GM21737 (cell line): Measurements from ENCODE around the gene PDE2A.

Experiments
- ATAC-seq: cut with Tn5 transposase; IDR thresholded peaks from one replicate; pipeline ENCODE4 v1.9.1; 2021; ENCODE audit warnings: mild to moderate bottlenecking, moderate library complexity; ENCODE audit not compliant: unreplicated experiment

Gene PDE2A

DNA sequence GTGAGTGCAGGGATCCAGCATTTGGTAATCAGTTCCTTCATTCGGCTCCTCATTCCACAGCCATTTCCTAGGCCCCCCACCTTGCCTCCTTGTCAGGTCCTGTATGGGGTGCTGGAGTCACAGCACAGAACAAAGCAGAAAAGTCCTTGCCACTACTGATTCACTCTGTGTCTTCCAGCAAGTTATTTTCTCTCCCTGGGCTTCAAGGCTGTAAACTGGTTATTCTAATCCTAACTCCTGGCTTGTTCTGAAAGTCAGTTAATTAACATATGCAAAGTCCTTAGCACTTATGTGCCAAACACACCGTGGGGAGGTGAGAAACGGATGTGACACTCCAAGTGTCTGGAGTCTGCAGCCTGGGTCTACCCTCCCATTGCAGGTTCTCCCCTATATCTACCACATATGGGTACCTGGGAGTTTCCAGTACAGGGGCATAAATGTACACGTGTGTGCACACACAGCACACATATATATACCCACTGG is 30.6 kb upstream of the PDE2A start:
- no peak for ATAC-seq

DNA sequence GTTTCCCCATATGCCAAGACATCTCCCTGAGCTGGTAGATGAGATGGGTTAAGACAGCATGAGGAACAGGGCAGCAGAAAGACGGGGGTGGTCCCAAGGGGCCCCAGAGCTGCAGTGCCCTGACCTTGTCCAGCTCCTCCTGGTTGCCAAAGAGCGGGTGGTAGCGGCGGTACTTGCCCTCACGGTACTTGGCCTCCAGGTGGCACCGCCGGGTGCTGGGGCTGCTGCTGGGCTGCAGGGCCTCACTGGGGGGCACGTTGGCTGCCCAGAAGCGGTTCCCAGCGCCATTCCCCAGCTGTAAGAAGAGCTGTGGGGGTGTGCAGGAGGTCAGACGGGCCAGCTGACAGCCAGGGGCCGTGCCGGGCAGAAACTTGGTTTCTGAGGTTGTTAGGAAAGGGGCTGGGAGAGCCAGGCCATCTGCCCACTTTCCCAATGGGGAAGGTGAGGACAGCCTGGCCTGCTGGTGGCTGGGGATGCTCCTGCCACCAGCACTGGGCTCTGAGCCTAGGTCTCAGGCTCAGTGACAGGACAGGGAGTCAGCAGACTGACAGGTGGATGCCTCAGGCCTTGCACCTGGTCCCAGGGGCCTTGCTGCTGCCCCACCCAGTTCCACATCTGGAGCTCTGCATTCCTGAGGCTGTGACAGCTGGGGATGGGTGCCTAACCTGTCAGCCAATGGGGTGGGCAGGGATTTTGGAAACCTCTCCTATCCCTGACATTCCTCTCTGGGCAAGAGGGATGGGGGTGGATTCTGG is 30.0 kb upstream of the PDE2A start:
- ATAC-seq = no peak

DNA sequence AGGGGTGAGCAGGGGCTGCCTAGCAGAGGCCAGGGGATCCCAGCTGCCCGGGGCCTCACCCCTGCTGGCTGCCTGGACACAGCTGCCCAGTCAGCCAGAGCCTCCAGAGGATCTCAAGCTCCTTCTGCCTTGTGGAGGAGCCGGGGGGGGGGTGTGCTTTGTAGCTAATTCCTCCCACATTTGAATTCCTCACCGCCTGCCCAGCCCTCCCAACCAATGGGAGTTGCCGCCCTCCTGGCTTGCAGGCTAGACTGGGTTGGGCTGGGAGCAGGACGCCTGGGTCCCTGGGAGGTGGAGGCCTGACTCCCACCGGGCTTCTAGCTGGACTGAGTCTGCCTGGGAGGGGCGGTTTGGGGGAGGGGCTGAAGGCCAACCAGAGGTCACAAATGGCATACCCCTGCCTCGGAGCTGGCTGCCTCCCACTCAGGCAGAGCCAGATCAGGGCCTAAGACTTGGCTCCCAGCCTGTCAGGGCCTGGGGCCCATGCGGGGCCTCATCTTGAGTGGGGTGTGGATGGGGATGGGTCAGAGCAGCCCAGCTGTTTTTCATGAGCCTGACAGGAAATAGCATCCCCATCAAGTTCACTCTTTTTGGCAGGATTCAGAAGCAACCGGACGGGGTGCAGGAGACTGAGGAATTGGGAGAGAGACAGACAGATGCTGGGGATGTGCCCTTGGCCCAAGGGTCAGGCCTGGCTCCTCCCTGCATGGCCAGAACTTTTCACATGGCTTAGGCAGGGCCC is 29.2 kb upstream of the PDE2A start:
- ATAC-seq = no peak

DNA sequence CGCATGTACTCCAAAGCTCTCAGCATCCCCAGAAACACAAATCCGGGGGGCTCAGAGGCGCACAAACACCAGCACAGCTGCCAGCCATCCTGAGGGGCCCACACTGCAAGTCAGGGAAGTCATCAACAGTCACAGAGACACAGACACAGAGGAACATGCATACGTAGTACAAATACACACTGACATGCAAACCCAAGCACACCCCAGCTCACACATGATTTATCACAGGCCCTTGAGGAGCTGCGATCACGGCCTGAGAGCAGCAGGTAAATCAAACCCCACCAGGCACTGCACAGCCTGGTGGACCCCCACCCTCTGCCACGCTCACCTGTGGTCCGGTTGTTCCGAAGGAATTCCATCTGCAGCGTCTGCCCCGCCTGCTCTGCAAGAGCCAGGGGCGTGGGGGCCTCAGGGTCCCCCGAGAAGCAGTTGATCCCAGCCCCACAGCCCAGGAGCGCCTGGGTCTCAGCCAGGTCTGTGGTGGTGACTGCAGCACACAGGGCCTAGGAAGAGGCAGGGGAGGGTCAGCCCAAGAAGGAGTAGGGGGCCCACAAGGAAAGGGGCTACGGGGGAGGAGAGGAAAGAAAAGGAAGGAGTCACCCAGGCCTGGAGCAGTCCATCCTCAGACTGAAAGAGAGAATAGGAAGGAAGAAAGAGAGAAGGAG is 28.5 kb upstream of the PDE2A start:
- no peak for ATAC-seq

DNA sequence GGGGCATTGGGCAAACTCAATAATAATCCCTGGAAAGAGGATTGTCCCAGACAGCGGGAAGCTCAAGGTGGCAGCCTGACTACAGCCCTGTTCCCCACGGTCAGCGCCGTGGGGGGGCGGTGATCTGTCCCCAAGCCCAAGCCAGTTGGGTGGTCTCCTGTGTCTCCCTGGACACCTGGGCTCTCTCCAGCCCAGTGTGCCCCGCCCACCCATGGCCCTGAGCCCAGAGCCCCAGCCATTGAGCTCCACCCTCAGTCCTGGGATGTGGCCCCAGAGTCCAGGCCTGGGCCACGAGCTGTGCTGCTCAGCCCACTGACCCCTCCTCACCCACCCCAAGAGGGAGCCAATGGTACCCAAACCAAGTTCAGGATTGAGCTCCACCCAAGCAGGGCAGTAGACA is 27.9 kb upstream of the PDE2A start:
- ATAC-seq = no peak

DNA sequence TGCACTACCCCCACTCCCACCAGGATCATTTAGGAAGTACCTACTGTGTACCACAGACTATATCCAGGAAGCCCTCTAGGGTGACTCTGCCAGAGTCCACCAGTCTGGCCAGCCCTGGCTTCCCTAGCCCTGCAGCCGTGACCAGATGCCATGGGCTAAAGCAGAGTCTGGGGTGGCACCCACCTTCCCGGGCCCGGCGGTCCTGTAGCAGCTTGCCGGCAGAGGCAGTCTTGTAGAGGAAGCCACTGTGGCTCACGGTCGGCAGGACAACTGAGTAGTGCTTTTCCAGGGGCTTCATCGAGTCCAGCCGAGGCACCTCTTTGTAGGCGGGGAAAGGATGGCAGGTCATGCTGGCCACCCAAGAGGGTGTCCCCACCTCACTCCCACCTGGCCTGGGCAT is 27.2 kb upstream of the PDE2A start:
- no peak for ATAC-seq

DNA sequence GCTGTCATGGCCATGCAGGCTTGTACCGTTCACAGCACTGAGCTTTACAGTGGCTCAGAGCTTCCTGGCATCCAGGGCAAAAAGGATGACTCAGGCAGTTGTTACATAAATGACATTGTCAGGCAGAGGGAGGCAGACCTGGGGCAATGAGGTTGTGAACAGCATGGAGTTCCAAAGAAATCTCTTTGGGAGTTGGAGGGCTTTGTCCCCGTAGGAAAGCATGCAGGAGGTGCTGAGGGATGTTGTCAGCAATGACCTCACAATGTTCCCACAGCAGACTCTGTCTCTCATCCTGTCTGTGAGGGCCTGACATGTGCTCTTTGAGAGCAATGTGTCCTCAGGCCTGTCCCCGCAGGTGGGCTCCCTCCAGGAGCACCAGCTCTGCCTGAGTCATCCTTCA is 25.9 kb upstream of the PDE2A start:
- no peak for ATAC-seq

DNA sequence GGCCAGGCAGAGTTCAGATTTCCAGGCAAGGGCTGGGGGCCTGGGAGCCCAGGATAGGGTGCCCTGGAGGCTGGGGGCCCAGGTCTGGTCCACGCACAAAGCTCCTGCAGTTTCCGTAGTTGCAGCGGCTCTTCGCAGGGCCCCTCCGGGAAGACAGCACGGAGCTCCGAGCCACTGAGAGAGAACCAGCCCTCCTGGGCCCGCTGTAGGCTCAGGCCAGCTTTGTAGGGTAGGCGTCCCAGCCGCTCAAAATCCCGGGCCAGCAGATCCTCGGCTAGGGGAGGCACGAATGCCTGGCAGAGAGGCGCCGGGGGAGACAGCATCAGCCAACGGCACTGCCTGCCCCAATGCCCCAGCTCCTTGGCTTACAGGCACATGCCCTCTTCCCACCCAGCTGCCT is 23.6 kb upstream of the PDE2A start:
- no peak for ATAC-seq

DNA sequence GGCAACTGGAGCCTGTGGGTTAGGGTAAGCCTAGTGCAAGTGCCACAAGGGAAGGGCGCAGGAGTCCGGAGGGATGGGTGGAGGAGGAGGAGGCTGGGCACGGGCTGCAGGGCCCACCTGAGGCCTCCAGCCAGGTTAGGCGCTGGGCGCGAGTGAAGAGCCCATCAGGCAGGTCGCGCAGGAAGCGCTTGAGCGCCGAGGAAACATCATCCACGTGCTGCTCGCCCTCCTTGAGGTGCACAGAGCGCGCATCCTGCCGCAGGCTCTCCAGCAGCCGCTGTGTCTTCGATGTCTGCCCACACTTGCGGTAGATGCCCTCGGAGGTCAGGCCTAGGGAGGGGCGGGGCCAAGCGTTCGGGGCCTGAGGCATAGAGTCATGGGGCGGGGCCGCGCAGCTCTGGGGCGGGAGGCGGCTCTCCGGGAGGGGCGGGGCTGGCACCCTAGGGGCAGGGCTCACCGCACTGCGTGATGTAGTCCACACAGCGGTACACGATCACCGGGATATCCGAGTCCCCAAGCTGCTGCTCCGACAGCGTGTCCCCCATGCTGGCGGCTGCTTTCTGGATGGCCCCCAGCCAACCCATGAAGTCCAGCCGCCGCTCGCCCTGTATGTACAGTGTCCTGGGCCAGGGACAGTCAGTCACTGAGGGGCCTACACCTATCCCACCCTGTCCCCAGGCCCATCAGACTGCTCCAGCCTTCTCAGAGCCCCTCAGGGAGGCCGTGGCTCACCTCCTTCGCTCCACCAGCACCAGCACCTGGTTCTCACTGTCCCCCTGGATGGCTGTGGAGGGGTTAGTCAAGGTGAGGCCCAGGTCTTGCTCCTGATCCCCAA is 22.9 kb upstream of the PDE2A start:
- no peak for ATAC-seq

DNA sequence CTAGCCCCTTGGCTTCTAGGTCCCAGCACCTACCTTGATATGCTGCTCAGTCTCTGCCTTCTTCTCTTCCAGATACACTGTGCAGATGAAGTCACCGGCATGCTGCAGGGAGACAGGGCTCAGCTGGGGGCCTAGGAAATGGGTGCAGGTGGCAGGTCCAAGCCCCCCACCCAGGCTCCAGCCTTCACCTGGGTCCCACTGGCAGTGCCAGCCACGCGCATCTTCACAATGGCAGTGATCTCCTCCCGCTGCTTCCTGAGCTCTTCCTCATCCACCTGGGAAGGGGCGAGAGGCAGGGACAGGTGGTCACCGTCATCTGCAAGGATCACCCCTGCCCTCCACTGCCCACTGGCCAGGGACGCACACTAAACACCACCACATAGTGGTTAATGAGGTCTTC is 21.1 kb upstream of the PDE2A start:
- no peak for ATAC-seq

DNA sequence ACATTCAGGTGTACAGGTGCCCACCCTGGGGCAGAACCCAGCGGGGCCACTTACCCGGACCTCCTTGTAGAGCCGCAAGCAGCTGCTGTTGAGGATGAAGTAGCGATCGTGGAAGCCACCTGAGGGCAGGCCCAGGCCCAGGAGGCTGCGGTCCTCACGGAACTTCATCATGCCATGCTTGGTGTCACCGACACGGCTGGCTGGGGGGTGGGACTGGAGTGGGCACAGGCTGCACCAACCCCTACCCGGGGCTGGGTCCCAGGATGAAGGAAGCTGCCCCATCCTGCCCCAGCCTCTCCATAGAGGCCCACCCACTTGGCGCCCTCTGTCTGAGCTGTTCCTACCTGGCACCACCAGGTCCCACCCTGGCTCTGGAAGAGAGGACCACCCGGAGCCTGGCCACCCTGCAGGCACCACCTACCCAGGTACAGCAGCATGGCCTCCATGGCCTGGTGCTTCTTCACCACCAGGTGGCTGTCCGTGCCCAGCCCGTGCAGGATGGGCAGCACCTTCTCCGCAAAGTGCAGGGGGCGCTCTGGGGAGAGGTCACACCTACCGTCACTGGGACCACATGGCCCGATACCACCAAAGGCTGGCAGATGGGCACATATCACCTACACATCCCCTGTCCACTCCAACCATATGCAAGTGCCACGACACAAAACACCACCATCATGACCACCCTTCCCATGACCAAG is 19.2 kb upstream of the PDE2A start:
- ATAC-seq = no peak

DNA sequence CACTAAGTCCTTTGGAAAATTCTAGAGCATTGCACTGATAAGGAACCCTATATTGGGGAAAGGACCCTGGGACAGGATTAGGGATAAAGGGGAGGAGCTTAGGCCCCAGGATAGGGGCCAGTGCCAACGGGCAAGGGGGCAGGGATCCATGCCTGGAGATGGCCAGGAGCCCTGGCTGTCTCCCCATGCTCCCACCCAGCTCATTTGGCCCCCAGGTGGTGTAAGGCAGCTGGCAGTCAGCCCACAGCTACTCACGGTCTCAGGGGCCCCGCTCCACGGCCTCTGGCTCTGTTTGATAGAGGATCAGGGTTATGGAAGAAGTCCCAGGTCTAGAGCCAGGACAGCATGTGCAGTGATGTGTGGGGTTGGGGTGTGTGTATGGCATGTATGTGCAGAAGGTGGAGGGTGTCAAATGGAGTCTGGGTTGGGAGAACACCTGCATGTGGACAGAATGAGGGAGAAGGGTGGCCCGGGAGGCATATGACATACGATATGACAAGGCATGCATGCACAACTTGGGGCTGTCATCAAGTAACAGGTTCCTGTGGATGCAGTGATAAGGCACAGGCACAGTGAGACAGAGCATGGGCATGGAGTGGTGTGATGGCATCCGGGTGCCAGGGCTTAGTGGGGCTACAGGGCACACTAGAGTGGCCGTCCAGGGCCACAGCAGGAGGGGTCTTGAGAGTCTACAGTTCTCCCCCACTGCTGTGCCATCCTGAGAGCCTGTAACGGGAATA is 18.4 kb upstream of the PDE2A start:
- ATAC-seq = no peak

DNA sequence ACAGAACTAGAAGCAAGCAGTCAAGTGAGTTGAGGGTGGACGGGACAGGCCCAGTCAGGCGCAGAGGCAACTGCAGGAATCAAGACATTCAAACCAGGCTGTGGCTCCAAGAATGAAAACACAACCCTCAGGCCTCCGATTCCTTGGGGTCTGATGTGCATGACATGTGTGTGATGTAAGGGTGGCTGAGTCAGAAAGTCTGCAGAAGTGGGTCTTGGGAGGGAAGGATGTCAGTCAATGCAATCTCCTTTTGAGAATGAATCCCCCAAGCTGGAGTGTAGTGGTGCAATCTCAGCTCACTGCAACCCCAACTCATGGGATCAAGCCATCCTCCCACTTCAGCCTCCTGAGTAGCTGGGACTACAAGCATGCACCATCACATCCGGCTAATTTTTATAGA is 15.9 kb upstream of the PDE2A start:
- ATAC-seq = no peak

DNA sequence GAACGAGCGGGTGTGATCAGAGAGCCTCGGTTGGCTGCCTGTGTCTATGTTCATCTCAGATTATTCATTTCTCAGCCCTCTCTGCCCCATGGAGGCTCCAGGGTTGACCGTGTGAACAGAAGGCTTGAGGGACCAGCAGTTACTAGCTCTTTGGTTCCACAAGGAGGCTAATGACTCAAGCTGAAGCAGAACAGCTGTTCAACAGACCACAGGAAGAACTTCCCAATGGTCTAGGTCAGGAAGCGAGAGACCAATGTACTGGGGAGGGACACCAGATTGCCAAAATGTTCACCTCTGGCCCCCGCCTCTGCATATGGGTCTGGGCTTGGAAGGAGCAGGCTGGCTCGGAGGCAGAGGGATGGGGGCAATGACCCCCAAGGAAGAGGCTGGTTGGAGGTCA is 14.7 kb upstream of the PDE2A start:
- no peak for ATAC-seq

DNA sequence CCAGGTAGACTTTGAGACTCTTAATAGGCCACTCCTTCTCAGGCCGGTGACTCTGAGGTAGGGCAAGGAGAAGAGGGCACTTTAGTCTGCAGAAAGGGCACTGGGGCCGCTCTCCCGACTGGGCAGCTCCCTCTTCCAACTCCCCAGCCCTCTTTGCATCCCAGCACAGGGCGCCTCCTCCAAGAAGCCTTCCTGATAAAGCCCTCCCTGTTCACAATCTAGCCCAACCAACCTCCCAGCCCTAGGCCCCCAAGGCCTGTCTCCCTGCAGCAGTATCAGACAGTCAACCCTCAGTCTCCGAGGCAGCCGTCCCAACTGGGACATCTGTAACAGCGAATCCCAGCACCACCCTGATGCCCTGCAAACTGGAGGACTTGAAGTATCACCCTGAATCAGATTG is 14.3 kb upstream of the PDE2A start:
- ATAC-seq = no peak

DNA sequence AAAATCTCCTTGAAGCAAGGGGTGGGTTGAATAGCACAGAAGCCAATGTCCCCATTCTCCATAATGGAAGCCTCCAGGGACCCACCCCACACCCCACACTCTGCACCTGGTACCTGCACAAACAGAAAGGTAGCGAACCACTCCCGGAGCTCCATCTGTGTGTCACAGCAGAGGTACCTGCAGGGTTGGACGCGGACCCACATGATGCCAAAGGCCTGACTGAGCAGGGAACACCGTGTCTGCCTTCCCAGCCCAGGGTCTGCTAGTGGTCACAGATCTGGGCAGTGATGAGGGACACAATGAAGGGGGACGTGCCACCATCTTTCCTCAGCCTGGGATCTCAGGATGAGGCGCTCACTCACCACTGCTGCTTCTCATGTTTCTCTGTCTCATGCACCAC is 13.1 kb upstream of the PDE2A start:
- ATAC-seq = no peak

DNA sequence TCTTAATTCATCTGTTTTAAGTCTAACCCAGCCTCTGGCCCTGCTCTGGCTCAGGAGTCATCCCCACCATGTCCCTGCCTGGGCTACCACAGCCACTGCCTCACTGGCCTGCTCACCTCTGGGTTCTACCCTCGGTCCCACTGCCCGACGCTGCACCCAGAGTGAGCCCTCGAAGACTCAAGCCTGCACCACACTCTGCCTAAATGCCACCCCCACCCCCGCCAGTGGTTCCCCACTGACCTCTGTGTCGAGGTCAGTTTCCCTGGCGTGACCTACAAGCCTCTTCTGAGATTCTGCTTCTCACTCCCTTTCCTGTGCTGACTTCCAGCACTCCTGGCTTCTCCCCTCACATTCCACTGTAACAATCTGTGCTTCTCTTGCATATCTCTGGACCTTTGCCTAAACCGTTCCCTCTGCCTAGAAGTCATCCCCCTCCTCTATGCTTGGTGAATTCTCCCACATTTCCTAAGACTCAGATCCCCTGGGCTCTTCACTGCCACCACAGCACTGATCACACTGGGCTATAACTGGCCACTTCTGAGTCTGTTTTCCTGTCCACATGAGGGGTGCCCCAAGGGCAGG is 12.5 kb upstream of the PDE2A start:
- no peak for ATAC-seq

DNA sequence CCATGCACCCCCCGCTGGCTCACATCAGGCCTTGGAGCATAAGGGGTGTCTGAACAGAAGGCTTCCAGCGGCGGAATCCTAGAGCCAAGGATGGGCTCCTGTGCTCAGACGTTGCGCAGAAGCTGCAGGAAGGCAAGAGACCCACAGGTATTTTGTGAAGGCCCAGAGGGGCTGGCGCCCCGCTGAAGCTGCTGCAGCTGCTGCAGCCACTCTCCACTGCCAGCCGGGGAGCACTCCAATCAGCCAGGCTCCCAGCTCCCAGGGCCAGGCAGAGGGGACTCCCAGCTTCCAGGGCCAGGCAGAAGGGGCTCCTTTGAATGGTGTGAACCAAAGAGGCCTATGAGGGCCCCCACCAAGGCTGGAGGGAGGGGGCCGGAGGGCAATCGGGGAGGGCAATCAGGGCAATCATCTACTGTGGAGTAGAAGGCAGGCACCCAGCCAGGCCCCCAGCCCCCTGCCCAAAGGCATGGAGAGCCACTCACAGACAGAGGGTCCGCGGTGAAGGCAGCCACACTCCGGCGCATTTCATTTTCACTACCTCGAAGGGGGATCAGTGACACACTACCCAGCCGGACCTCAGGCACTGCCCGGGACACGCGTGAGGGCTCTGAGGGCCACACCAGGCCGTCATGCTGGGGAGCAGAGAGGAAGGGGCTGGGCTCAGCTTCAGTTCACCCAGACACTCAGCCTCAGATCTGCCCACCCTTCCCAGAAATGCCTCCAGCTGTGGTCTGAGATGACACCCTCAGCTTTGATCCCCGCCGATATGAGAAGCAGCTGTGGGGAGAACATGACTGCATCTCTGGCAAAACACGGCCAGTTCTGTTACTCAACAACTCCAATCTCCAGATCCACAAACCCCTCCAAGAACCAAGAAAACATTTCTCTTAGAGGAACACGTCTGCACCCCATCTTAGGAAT is 11.6 kb upstream of the PDE2A start:
- no peak for ATAC-seq
